IPS-18a (cell line): Measurements from ENCODE around the gene THY1.
"Not testable (repeated sequence)": the region's sequence is repeated elsewhere in the genome, so short reads cannot be mapped to it uniquely, and the experiment has no call there.

Experiments used
- H3K27ac ChIP-seq: one replicate; pipeline ENCODE4 v1.5.1; 2013; ENCODE audit warnings: low read length
- H3K27me3 ChIP-seq: one replicate; pipeline ENCODE4 v1.6.1; 2013; ENCODE audit warnings: mild to moderate bottlenecking, low read length; ENCODE audit not compliant: control insufficient read depth, insufficient read depth
- H3K36me3 ChIP-seq: one replicate; pipeline ENCODE4 v1.6.1; 2013; ENCODE audit warnings: low read depth, low read length; ENCODE audit not compliant: control insufficient read depth
- H3K4me1 ChIP-seq: one replicate; pipeline ENCODE4 v1.6.1; 2013; ENCODE audit warnings: low read depth, low read length; ENCODE audit not compliant: control insufficient read depth
- H3K4me3 ChIP-seq: one replicate; pipeline ENCODE4 v1.5.1; 2013; ENCODE audit warnings: low read length
- H3K9ac ChIP-seq: one replicate; pipeline ENCODE4 v1.6.1; 2013; ENCODE audit warnings: mild to moderate bottlenecking, low read length, moderate library complexity
- H3K9me3 ChIP-seq: one replicate; pipeline ENCODE4 v1.6.1; 2013; ENCODE audit warnings: low read depth, low read length; ENCODE audit not compliant: control insufficient read depth

THY1 gene

DNA sequence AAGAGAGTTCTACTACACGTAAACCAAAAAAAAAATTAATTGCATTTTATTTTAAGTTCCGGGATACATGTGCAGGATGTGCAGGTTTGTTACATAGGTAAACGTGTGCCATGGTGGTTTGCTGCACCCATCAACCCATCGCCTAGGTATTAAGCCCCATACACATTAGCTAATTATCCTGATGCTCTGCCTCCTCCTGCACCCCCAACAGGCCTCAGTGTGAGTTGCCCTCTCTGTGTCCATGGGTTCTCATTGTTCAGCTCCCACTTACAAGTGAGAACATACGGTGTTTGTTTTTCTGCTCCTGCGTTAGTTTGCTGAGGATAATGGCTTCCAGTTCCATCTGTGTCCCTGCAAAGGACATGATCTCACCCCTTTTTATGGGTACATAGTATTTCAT is 32.7 kb upstream of the THY1 start:
- H3K9me3 ChIP-seq, H3K27me3 ChIP-seq, H3K27ac ChIP-seq, H3K9ac ChIP-seq, H3K4me3 ChIP-seq, H3K36me3 ChIP-seq: not testable (repeated sequence)
- peaks cover 14% of the 10 kb centered on the region for H3K4me1 ChIP-seq

DNA sequence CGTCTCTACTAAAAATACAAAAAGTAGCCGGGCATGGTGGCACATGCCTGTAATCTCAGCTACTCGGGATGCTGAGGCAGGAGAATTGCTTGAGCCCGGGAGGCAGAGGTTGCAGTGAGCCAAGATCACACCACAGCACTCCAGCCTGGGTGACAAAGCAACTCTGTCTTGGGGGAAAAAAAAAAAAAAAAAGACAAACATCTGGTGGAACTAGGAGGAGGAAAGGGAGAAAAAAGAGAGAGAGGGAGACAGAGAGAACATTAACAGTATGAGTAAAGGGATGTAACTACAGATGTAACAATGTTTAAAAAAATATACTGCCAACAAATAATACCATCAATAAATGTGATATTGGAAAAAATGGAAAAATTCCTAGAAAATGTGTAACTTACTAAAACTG is 32.3 kb upstream of the THY1 start:
- not testable (repeated sequence) for H3K36me3 ChIP-seq, H3K9ac ChIP-seq, H3K9me3 ChIP-seq, H3K4me1 ChIP-seq, H3K4me3 ChIP-seq, H3K27ac ChIP-seq, H3K27me3 ChIP-seq

DNA sequence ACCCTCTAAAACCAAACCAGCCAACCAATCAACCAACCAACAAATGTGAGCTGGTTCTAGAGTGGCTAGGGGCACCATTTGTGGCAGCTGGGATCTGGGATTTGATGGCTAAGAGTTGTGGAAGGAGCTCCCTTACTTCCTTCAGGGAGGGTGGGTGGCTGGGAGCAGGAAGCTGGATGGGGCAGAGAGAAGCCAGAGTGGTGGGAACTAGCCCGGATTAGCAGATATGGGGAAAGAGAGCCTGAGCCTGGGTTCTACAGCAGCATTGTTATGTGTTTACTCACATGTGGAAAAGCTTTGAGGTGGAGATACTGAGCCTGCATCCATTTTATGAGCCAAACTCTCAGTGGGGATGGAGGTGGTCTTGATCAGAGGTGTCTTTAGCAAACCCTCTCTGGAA is 30.9 kb upstream of the THY1 start:
- Histone ChIP-seq H3K27ac (no peak overlapping the region), H3K27me3 (no peaks in the 10 kb centered on the region), H3K9ac (no peak overlapping the region), H3K4me3 (no peak overlapping the region), H3K36me3 (no peaks in the 10 kb centered on the region), H3K4me1 (no peaks in the 10 kb centered on the region), H3K9me3 (no peaks in the 10 kb centered on the region)

DNA sequence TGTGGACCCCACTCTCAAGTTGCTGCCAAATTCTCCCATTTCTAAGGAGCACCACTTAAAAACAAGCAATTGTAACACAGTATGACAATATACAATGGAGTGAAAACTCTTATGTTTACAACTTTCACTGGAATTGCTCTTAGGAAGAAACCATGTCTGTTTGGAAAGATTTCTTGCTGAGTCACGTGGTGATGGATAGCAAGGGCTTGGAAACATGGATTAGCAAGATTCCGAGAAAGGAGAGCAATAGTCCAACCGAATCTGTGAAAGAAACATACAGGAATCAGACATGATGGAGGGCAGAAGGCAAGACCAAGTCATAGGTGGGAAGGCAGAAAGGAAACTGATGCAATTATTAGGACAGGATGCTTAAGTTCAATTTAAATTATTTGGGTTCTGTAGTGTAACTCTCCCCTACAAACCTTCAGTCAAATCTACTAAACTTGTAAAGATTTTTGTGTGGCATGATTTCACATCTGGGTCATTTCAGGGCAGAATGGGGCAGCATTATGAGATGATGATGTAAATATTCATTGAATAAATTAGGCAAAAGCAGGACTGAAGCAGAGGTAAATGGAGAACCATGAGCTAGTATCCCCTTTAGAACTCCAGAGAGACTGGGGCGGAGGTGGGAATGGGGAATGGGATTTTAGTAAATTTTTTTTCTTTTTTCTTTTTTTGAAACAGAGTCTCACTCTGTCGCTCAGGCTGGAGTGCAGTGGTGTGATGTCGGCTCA is 27.8 kb upstream of the THY1 start:
- H3K4me1 ChIP-seq, result peaks cover 3% of the 10 kb centered on the region
- no peaks in the 10 kb centered on the region for H3K9me3 ChIP-seq
- H3K4me3 ChIP-seq, result no peak overlapping the region
- no peak overlapping the region for H3K9ac ChIP-seq
- no peaks in the 10 kb centered on the region for H3K36me3 ChIP-seq
- H3K27me3 ChIP-seq, result no peaks in the 10 kb centered on the region
- H3K27ac ChIP-seq, result no peak overlapping the region

DNA sequence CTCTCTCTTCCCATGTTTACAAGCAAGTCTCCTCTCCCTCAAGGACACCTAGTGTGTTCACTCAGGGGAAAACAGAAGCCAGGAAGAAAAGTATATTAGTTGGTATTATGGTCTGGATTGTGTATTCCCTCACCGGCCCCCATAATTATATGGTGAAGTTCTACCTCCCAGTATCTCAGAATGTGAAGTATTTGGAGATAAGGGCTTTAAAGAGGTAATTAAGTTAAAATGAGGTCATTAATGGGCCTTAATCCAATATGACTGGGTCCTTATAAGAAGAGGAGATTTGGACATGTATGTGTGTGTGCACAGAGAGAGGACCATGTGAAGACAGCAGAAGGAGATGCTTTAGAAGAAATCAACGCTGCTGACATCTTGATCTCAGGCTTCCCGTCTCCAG is 26.5 kb upstream of the THY1 start:
- Histone ChIP-seq H3K27ac (no peak overlapping the region), H3K9ac (no peak overlapping the region), H3K36me3 (no peaks in the 10 kb centered on the region), H3K4me1 (peaks cover 3% of the 10 kb centered on the region), H3K4me3 (no peak overlapping the region), H3K9me3 (no peaks in the 10 kb centered on the region), H3K27me3 (no peaks in the 10 kb centered on the region)

DNA sequence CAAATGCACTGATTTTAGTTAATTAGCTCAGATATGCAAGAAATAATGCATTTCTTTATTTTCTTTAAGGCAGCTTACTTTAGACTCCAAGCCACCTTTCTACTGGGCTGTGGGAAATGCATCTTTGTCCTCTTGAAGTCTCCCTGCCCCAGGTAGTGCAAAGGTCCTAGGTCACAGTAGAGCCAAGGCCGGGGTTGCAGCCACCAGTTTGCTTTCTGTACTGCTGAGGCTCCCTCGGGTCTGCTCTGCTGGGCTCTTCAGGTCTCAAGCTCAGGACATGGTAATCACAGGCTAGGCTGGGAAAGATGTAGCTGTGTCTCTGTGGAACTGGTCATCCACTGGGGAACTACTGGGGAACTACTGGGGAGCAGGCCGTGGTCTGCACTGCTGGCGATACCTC is 25.4 kb upstream of the THY1 start:
- no peak overlapping the region for H3K4me3 ChIP-seq
- no peak overlapping the region for H3K27ac ChIP-seq
- no peaks in the 10 kb centered on the region for H3K27me3 ChIP-seq
- H3K4me1 ChIP-seq, result peaks cover 3% of the 10 kb centered on the region
- H3K36me3 ChIP-seq, result no peaks in the 10 kb centered on the region
- no peaks in the 10 kb centered on the region for H3K9me3 ChIP-seq
- H3K9ac ChIP-seq, result no peak overlapping the region

DNA sequence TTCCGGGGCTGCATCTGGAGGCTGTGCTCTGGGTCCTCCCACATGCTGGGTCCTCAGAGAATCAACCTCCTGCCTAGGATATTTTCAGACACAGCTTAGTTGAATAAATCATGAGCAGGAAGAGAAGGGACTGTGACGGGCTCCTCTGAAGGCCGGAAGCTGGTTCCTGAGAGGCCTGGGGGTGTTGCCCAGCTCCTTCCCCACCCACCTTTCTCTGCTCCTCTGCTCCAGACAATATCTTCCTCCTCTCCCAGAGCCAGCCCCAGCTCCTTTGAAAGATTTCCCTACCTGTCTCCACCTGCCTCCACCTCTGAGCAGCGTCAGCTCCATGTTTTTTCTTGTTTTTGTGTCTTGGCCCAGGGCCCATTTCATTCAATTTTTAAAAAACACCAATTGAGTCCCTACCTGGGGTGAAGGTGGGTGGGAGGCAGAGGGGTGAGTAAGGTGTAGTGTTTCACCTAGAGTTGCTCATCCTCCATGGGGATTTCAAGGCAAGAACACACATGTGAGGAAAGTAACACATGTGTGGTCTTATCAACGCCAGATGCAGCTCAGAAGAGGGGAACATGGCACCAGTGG is 24.8 kb upstream of the THY1 start:
- Histone ChIP-seq H3K4me3 (no peak overlapping the region), H3K27me3 (no peaks in the 10 kb centered on the region), H3K36me3 (no peaks in the 10 kb centered on the region), H3K9me3 (no peaks in the 10 kb centered on the region), H3K9ac (no peak overlapping the region), H3K4me1 (peaks cover 3% of the 10 kb centered on the region), H3K27ac (no peak overlapping the region)

DNA sequence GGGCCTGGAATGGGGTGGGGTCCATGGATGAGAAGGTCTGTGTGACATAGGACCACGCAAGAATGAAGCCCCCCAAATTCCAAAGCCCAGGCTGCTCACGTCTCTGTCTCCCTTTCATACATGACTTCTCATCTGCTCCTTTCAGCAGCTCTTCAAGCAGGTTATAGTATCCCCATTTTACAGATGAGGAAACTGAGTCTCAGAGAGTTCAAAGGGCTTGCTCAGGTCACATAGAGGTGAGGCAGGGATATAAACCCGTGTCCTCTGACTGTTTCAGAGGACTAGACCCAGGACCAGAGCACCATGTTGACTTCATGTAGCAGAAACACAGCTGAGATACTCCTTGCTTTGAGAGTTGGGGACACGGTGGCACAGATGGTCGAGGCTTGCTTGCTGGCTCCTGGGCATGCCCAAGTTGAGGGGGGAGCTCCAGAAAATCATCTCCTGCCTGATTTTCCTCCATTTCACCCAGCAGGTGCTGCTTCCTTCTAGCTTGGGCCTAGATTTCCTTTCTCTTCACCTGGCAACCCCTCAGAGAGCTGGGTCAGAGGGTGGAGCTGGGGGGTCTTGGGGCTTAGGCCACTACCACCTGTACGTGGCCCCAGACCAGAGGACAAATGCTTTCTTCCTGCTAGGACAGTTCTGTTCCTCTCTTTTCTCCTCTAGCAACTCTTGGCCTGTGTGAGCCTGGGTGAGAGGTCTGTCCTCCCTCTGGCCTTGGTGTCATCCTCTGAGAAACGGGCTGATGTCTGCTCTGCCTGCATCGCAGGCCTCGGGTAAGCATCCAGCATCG is 24.1 kb upstream of the THY1 start:
- Histone ChIP-seq H3K4me1 (peaks cover 4% of the 10 kb centered on the region), H3K4me3 (no peak overlapping the region), H3K9me3 (no peaks in the 10 kb centered on the region), H3K36me3 (no peaks in the 10 kb centered on the region), H3K27me3 (no peaks in the 10 kb centered on the region), H3K27ac (no peak overlapping the region), H3K9ac (no peak overlapping the region)

DNA sequence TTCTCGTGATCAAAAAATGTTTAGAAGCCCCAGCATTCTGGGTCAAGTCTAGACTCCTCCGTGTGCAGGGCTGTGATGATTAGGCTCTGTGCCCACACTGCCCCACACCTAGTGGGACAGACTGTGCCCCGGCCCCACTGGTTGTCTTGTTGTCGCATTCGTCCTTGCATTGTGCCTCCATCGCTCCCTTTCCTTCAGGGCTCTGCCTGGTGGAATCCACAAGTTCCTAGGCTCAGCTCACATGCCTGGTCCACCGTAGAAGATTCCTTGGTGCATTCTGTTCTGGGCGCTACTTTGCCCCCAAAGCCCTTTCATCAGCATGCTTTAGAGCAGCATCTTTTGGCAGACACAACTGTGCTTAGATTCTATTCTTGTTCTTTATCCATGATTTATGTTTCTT is 23.5 kb upstream of the THY1 start:
- H3K9ac ChIP-seq, result no peak overlapping the region
- no peaks in the 10 kb centered on the region for H3K27me3 ChIP-seq
- H3K4me3 ChIP-seq, result no peak overlapping the region
- no peaks in the 10 kb centered on the region for H3K36me3 ChIP-seq
- H3K4me1 ChIP-seq, result peaks cover 6% of the 10 kb centered on the region
- no peak overlapping the region for H3K27ac ChIP-seq
- H3K9me3 ChIP-seq, result no peaks in the 10 kb centered on the region

DNA sequence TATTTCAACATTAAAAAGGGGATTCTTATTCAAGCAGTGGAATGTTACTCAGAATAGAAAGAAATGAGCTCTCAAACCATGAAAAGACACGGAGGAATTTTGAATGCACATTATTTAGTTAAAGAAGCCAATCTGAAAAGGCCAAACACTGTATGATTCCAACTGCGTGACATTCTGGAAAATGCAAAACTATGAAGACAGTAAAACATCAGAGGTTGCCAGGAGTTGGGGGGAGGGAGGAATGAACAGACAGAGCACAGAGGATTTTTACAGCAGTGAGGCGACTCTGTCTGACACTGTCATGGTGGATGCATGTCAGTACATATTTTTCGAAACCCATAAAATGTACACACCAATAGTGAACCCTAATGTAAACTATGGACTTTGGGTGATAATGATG is 22.9 kb upstream of the THY1 start:
- Histone ChIP-seq H3K27ac (no peak overlapping the region), H3K27me3 (no peaks in the 10 kb centered on the region), H3K9ac (no peak overlapping the region), H3K36me3 (no peaks in the 10 kb centered on the region), H3K9me3 (no peaks in the 10 kb centered on the region), H3K4me3 (no peak overlapping the region), H3K4me1 (peaks cover 11% of the 10 kb centered on the region)

DNA sequence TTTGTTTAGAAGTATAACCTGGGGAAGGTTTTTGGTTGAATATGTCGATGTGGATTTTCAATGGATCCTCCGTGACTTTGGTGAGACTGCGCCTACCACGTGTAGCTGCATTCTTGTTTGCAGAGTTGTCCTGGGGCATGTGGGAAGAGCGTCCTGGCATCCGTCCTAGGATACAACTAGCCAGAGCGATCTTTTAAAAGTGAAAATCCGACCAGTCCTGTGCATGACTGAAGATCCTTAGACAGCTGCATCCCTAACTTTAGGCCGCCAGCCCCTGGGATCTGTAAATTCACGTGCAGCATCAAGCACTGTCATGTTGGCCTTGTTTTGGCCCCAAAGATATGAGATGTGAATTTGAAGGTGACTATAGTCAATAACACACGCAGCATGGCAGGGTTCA is 22.4 kb upstream of the THY1 start:
- Histone ChIP-seq H3K27ac (no peak overlapping the region), H3K36me3 (no peaks in the 10 kb centered on the region), H3K4me1 (peaks cover 13% of the 10 kb centered on the region), H3K4me3 (no peak overlapping the region), H3K27me3 (no peaks in the 10 kb centered on the region), H3K9ac (no peak overlapping the region), H3K9me3 (no peaks in the 10 kb centered on the region)

DNA sequence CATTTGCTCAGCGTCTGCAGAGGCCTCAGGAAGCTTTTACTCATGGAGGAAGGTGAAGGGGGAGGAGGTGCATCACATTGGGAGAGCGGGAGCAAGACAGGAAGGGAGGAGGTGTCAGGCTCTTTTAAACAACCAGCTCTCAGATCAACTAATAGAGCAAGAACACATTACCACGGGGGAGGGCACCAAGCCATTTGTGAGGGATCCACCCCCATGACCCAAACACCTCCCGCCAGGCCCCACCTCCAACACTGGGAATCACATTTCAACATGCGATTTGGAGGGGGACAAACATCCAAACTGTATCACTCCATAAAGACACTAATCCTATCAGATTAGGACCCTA is 18.9 kb upstream of the THY1 start:
- Histone ChIP-seq H3K9ac (no peak overlapping the region), H3K4me1 (peaks cover 10% of the 10 kb centered on the region)

More for the DNA sequence above, 18.9 kb upstream of the THY1 start:
- Histone ChIP-seq H3K4me3 (no peak overlapping the region), H3K36me3 (no peaks in the 10 kb centered on the region), H3K9me3 (no peaks in the 10 kb centered on the region), H3K27ac (no peak overlapping the region), H3K27me3 (no peaks in the 10 kb centered on the region)
